Mucosa of descending colon (tissue), 3 donors: ENCODE measurements around the gene RELN. TPM values are rescaled to one million over a fixed set of nuclear protein-coding genes. Genes with fewer than 3 reads are reported as not detected.

Source experiments
- ATAC-seq: fragments of 200-7000 bp; cut with Tn5 transposase; one replicate; pipeline ENCODE4 v1.9.1; 2020; ENCODE audit warnings: mild to moderate bottlenecking, moderate library complexity
- DNase-seq, 3 donors: peaks; one replicate each; pipeline ENCODE4 v3.0.0-alpha.2; 2020
- H3K36me3 ChIP-seq: fragments of 200-600 bp; one replicate; pipeline ENCODE4 v1.8.0; 2021; ENCODE audit warnings: low read depth, mild to moderate bottlenecking
- H3K4me1 ChIP-seq: fragments of 200-600 bp; one replicate; pipeline ENCODE4 v1.8.0; 2021; ENCODE audit warnings: low read depth, mild to moderate bottlenecking
- H3K4me3 ChIP-seq: fragments of 200-600 bp; one replicate; pipeline ENCODE4 v1.8.0; 2021; ENCODE audit warnings: mild to moderate bottlenecking
- H3K9me3 ChIP-seq: fragments of 200-600 bp; one replicate; pipeline ENCODE4 v1.8.0; 2021; ENCODE audit warnings: mild to moderate bottlenecking
- CTCF ChIP-seq: fragments of 200-600 bp; IDR thresholded peaks from one replicate; pipeline ENCODE4 v1.8.0; 2022; ENCODE audit warnings: antibody characterized with exemption, mild to moderate bottlenecking
- intact Hi-C, 2 donors: fragments of 100-400 bp; cut with DNase I in 1 of 2; cut with micrococcal nuclease in 1 of 2; formaldehyde crosslinking; loops; one replicate each; pipeline versions ENCODE4 v1.11.0 to v1.11.1; 2022; cut with DNase I, micrococcal nuclease
- total RNA-seq, 3 donors: library from RNA; stranded (reverse); fragmentation: NEBNext Ultra II Directional in 2 of 3; extraction: Animal tissue kit (Norgen Biotek cat#: 25700) in 2 of 3; gene quantifications; one replicate each; pipeline versions ENCODE4 v1.2.1 to v1.2.4, GENCODE V29; 2021 to 2023
- donor health status: DM: no; HTN: no; CAD: no; lungs with moderate emphysema.
- donor health status: DM: no; HTN: no; CAD: no.
- donor health status: DM: no; HTN: yes; CAD: no.

The RELN gene
- total RNA-seq, 3 donors from 2014 or later = 1.1 to 4.4 (median 2.4) TPM

- intact Hi-C loops = no loop called here
- Histone ChIP-seq H3K4me1 (peaks cover 4% of the 10 kb centered on the region), H3K36me3 (no peaks in the 10 kb centered on the region), H3K4me3 (no peak overlapping the region), H3K9me3 (no peaks in the 10 kb centered on the region)
- ATAC-seq (no peak), DNase-seq (no peak)
- no peak for TF ChIP-seq CTCF
Observed at GRCh38 chr7:103990991-103991390, 1.5 kb upstream of the RELN start.

GRCh38 chr7:103989785-103990767, 618 bp upstream of the RELN start:
- DNase-seq (peak in 1 of 3 donors; percentile 17), ATAC-seq (no peak)
- intact Hi-C loops = no loop called here
- TF ChIP-seq CTCF = no peak
- H3K36me3 ChIP-seq = no peaks in the 10 kb centered on the region
- peaks cover 4% of the 10 kb centered on the region for H3K4me1 ChIP-seq
- H3K4me3 ChIP-seq = no peak overlapping the region
- no peaks in the 10 kb centered on the region for H3K9me3 ChIP-seq

- Histone ChIP-seq H3K4me3 (no peak overlapping the region), H3K36me3 (no peaks in the 10 kb centered on the region), H3K9me3 (no peaks in the 10 kb centered on the region), H3K4me1 (peaks cover 4% of the 10 kb centered on the region)
- ATAC-seq = no peak
- DNase-seq = no peak
- intact Hi-C loops = no loop called here
- TF ChIP-seq CTCF = no peak
Observed at GRCh38 chr7:103988468-103989199, 824 bp downstream of the RELN start.

GRCh38 chr7:103987451-103987850, 2.0 kb downstream of the RELN start:
- DNase-seq (no peak), ATAC-seq (no peak)
- Histone ChIP-seq H3K36me3 (no peaks in the 10 kb centered on the region), H3K4me1 (peaks cover 4% of the 10 kb centered on the region), H3K4me3 (no peak overlapping the region), H3K9me3 (no peaks in the 10 kb centered on the region)
- no peak for TF ChIP-seq CTCF
- intact Hi-C loops = no loop called here

GRCh38 chr7:103985565-103986126, 3.8 kb downstream of the RELN start:
- H3K9me3 ChIP-seq = no peaks in the 10 kb centered on the region
- TF ChIP-seq CTCF = no peak
- ATAC-seq (no peak), DNase-seq (no peak)
- intact Hi-C loops = no loop called here
- H3K4me3 ChIP-seq = no peak overlapping the region
- H3K4me1 ChIP-seq = peaks cover 4% of the 10 kb centered on the region
- H3K36me3 ChIP-seq = no peaks in the 10 kb centered on the region
